Measurements from ENCODE around the gene EIF5.

EIF5 gene

GRCh38 chr14:103311171-103311997 lies 22.7 kb upstream of the EIF5 start:
- no peak for DNase-seq

DNA sequence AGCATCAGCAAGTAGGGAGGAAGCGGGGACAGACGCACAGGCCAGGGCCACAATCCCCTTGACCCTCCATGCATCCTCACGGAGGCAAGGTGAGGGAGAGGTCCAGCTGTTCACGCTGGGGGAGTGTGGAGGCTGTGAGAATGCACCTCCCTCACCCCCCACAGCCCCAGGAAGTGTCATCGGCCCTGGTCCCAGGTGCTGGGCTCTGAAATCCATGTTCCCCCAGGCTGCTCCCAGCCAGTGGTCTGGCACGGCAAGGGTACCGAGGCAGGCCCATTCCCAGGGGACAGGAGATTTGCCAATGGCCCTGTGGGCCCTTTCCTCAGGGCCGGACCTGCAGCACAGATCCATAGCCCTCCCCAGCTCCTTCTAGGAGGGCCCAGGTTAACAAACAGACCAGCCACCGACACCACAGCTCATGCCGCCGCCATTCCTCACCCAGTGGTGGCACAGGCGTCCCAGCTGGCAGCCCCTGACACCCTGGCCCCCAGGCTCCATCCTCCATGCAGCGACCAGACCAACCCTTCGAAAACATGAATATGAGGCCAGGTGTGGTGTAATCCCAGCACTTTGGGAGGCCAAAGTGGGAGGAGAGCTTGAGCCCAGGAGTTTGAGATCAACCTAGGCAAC lies 21.9 kb upstream of the EIF5 start:
- DNase-seq: no peak

GRCh38 chr14:103313704-103314103 lies 20.3 kb upstream of the EIF5 start:
- DNase-seq: no peak

- DNase-seq: no peak
These were observed 19.4 kb upstream of the EIF5 start for GRCh38 chr14:103314496-103315277.

DNA sequence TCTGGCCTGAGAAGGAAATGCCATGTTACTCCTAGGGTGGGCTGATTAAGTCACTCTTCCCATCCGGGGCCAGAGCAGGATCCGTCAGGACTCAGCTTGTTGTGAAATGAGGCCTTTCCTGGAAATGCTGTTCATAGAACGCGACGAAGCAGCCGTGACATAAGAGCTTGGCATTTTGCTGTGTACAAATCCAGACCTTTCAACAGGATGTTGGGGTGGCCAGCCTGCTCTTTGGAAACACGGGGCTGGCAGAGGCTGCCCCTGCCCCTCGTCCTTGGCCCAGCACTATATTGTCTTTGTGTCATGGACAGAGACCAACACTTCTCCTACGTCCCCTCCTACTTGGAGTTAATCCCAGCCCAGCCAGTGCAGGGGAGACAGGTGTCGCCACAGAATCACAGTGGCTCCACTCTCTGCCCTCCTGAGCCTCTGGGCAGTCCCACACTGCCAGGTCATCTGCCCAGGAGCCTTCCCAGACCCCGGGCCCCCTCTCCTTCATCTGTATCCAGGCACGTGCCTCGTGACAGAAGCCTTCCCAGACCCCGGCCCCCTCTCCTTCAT lies 18.6 kb upstream of the EIF5 start:
- peak; percentile 82 for DNase-seq

- DNase-seq: no peak
These were observed 18.1 kb upstream of the EIF5 start for GRCh38 chr14:103315941-103316340.

GRCh38 chr14:103316721-103317121 lies 17.3 kb upstream of the EIF5 start:
- no peak for DNase-seq

DNA sequence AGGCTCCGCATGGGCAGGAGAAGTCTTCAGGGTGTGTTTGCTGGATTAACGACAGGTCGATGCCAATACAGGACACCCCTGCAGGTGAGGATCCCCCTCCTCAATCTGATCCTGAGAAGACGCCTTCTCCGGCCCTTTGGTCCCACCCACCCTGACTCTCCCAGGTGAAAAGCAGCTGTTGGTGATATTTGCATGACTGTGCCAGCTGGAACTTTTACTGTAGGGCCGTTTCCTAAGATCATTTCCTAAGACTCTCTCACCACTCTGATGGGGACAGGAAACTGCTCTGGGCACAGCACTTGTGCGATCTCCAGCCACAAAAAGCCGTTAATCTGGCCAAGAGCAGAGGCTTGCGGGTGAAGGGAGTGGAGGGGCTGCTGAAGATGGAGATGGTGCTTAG lies 16.8 kb upstream of the EIF5 start:
- peak; percentile 92 for DNase-seq

- peak; percentile 52 for DNase-seq
These were observed 16.0 kb upstream of the EIF5 start for GRCh38 chr14:103317976-103318580.

GRCh38 chr14:103318750-103319419 lies 15.2 kb upstream of the EIF5 start:
- no peak for DNase-seq

DNA sequence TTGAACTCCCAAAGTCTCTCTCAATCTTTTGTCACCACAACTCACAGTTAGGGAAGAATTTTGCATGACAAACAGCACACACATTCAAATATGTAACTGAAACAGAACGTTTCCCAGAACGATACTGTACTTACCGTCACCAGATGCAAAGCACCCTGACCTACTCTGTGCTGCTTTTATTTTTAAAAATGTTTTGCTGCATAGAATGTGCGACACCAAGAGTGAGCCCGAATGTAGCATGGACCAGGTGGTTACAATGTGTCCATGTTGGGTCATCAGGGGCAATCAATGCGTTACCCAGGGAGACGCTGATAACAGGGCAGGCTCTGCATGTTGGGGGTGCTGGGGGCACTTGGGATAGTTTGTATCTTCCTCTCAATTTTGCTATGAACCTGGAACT lies 14.6 kb upstream of the EIF5 start:
- no peak for DNase-seq

GRCh38 chr14:103326078-103326477 lies 8.0 kb upstream of the EIF5 start:
- no peak for DNase-seq

GRCh38 chr14:103328941-103329340 lies 5.1 kb upstream of the EIF5 start:
- no peak for DNase-seq

- peak; percentile 86 for DNase-seq
These were observed 4.4 kb upstream of the EIF5 start for GRCh38 chr14:103329401-103330347.

GRCh38 chr14:103330536-103330935 lies 3.5 kb upstream of the EIF5 start:
- peak; percentile 25 for DNase-seq

GRCh38 chr14:103332143-103332919 lies 1.7 kb upstream of the EIF5 start:
- DNase-seq: peak; percentile 48

DNA sequence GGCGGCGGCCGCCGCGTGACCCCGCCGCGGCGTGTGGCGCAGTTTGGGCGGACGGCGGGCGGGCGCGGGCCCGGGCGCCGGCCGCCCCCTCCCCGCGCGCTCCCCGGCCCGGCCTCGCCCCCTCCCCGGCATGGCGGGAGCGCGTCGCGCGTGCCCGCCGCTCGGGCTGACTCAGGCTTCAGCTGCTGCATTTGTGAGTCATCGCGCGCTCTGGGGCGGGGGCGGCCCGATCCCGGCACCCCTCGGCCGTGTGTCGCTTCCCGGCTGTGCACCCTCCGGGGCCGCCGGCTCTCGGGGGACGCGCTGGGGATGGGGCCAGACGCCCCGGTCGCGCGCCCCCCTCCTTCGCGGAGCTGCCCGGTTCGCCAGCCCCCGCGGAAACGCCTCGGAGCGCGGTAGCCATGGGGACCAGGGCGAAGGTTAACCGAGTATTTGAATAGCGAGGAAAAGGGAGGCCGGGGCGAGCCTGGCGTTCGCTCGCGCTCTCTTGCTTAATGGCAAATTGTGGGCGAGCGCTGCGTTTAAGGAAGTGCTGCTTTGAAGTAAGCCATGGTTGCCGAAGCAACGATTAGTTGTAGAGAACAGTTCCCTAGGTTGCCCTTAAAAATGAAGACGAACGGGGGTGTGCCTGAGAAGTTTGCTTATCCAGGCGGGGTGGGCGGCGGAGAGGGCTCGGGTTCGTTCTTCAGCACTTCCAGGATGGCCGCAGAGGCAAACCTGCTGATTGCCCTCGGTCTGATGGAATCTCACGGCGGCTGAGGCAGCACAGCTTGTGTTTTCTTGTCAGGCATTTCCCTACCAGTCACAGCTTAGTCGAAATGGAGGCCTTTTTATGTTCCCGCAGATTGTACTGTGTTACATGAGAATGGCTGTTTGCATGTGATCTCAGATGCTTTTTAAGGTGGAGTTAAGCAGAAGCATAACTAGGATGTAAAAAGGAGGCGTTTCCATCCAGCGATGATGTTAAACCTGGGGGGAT lies 896 bp downstream of the EIF5 start:
- peak; percentile 75 for DNase-seq

- DNase-seq: no peak
These were observed 2.2 kb downstream of the EIF5 start for GRCh38 chr14:103336191-103336590.

GRCh38 chr14:103337794-103338193 lies 3.8 kb downstream of the EIF5 start:
- DNase-seq: no peak

All from MV-4-11 (cell line).